Measurements from ENCODE around the gene PPP1R9A.
A peak's percentile ranks its signal among the peaks of the same experiment; 100 is the strongest.

The PPP1R9A gene

DNA sequence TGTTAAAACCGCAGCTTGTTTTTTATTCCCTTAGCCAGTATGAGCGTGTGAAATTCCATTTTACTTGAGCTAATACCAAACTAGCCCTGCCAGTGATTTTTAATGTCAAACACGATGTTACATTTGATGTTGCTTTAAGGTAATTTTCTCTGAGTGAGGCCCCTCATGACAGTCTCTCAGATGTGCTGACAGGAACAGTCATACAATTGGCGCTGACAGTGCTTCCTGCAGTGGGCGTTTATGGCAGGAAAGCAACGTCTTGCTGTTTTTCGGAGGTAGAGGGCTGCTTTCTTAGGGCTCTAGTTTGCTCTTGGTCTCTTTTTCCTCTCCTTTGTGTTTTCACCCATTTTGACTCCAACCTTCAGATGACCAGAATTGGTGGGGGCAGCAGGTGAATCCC, 397.6 kb downstream of the PPP1R9A start:
- H4K20me1 ChIP-seq (ENCODE audit: insufficient read depth, low read length, poor library complexity, severe bottlenecking) = no peaks in the 10 kb centered on the region
- TF ChIP-seq EZH2phosphoT487 (IDR thresholded peaks at IDR 0.05; ENCODE audit: borderline replicate concordance) (no peak), CTCF (conservative IDR thresholded peaks at IDR 0.05; ENCODE audit: low read length) (no peak)
- no peaks in the 10 kb centered on the region for H3K79me2 ChIP-seq (ENCODE audit: insufficient read depth, low read length)
- H3K36me3 ChIP-seq (ENCODE audit: insufficient read depth, low read length) = no peaks in the 10 kb centered on the region
- H3K9me3 ChIP-seq (ENCODE audit: insufficient read depth, low read depth, low read length) = no peaks in the 10 kb centered on the region
- peak overlapping the region; percentile 26; the same call in 1 of the 2 replicates for H2AFZ ChIP-seq (ENCODE audit: low read length)
- H3K4me3 ChIP-seq (ENCODE audit: low read length, poor library complexity, severe bottlenecking) = no peak overlapping the region
- no peak overlapping the region for H3K4me2 ChIP-seq (ENCODE audit: low read depth, low read length, poor library complexity, severe bottlenecking)
- no peak overlapping the region for H3K9ac ChIP-seq (ENCODE audit: low read depth, low read length, poor library complexity, severe bottlenecking)
- no peaks in the 10 kb centered on the region for H3F3A ChIP-seq (ENCODE audit: low read depth)
- H3K27me3 ChIP-seq (ENCODE audit: insufficient read depth, low read length, poor library complexity, severe bottlenecking) = no peaks in the 10 kb centered on the region
- H3K4me1 ChIP-seq (ENCODE audit: insufficient read depth, low read length, poor library complexity, severe bottlenecking) = no peaks in the 10 kb centered on the region
- H3K9me2 ChIP-seq (replicated peaks; ENCODE audit: low read depth, low read length) = no peaks in the 10 kb centered on the region

GRCh38 chr7:95309951-95310350, 402.6 kb downstream of the PPP1R9A start:
- Histone ChIP-seq H3F3A (ENCODE audit: low read depth) (no peaks in the 10 kb centered on the region), H3K36me3 (ENCODE audit: insufficient read depth, low read length) (no peaks in the 10 kb centered on the region), H3K79me2 (ENCODE audit: insufficient read depth, low read length) (no peaks in the 10 kb centered on the region), H3K9ac (ENCODE audit: low read depth, low read length, poor library complexity, severe bottlenecking) (no peak overlapping the region), H3K9me2 (replicated peaks; ENCODE audit: low read depth, low read length) (no peaks in the 10 kb centered on the region), H3K9me3 (ENCODE audit: insufficient read depth, low read depth, low read length) (no peaks in the 10 kb centered on the region), H3K4me3 (ENCODE audit: low read length, poor library complexity, severe bottlenecking) (no peak overlapping the region), H3K27me3 (ENCODE audit: insufficient read depth, low read length, poor library complexity, severe bottlenecking) (no peaks in the 10 kb centered on the region), H3K4me1 (ENCODE audit: insufficient read depth, low read length, poor library complexity, severe bottlenecking) (no peaks in the 10 kb centered on the region), H4K20me1 (ENCODE audit: insufficient read depth, low read length, poor library complexity, severe bottlenecking) (no peaks in the 10 kb centered on the region), H2AFZ (ENCODE audit: low read length) (no peak overlapping the region), H3K4me2 (ENCODE audit: low read depth, low read length, poor library complexity, severe bottlenecking) (no peak overlapping the region)
- no peak for TF ChIP-seq EZH2phosphoT487 (IDR thresholded peaks at IDR 0.05; ENCODE audit: borderline replicate concordance)

- Histone ChIP-seq H3K27me3 (ENCODE audit: insufficient read depth, low read length, poor library complexity, severe bottlenecking) (no peaks in the 10 kb centered on the region), H3F3A (ENCODE audit: low read depth) (no peaks in the 10 kb centered on the region), H4K20me1 (ENCODE audit: insufficient read depth, low read length, poor library complexity, severe bottlenecking) (no peaks in the 10 kb centered on the region), H3K4me2 (ENCODE audit: low read depth, low read length, poor library complexity, severe bottlenecking) (no peak overlapping the region), H3K9me3 (ENCODE audit: insufficient read depth, low read depth, low read length) (no peaks in the 10 kb centered on the region), H3K36me3 (ENCODE audit: insufficient read depth, low read length) (no peaks in the 10 kb centered on the region), H3K79me2 (ENCODE audit: insufficient read depth, low read length) (no peaks in the 10 kb centered on the region), H3K9me2 (replicated peaks; ENCODE audit: low read depth, low read length) (no peaks in the 10 kb centered on the region), H3K4me1 (ENCODE audit: insufficient read depth, low read length, poor library complexity, severe bottlenecking) (no peaks in the 10 kb centered on the region), H3K4me3 (ENCODE audit: low read length, poor library complexity, severe bottlenecking) (no peak overlapping the region), H3K9ac (ENCODE audit: low read depth, low read length, poor library complexity, severe bottlenecking) (no peak overlapping the region), H2AFZ (ENCODE audit: low read length) (no peak overlapping the region)
- no peak for TF ChIP-seq EZH2phosphoT487 (IDR thresholded peaks at IDR 0.05; ENCODE audit: borderline replicate concordance)
- no peak for TF ChIP-seq CTCF (conservative IDR thresholded peaks at IDR 0.05; ENCODE audit: low read length)
Observed at GRCh38 chr7:95311389-95311788, 404.0 kb downstream of the PPP1R9A start.

GRCh38 chr7:95312561-95312960, 405.2 kb downstream of the PPP1R9A start:
- no peaks in the 10 kb centered on the region for H3K9me2 ChIP-seq (replicated peaks; ENCODE audit: low read depth, low read length)
- H3K4me3 ChIP-seq (ENCODE audit: low read length, poor library complexity, severe bottlenecking) = no peak overlapping the region
- no peak overlapping the region for H3K4me2 ChIP-seq (ENCODE audit: low read depth, low read length, poor library complexity, severe bottlenecking)
- no peaks in the 10 kb centered on the region for H3F3A ChIP-seq (ENCODE audit: low read depth)
- no peaks in the 10 kb centered on the region for H3K36me3 ChIP-seq (ENCODE audit: insufficient read depth, low read length)
- H3K4me1 ChIP-seq (ENCODE audit: insufficient read depth, low read length, poor library complexity, severe bottlenecking) = no peaks in the 10 kb centered on the region
- H3K9ac ChIP-seq (ENCODE audit: low read depth, low read length, poor library complexity, severe bottlenecking) = no peak overlapping the region
- no peak for TF ChIP-seq EZH2phosphoT487 (IDR thresholded peaks at IDR 0.05; ENCODE audit: borderline replicate concordance)
- no peak for TF ChIP-seq CTCF (conservative IDR thresholded peaks at IDR 0.05; ENCODE audit: low read length)
- no peaks in the 10 kb centered on the region for H3K27me3 ChIP-seq (ENCODE audit: insufficient read depth, low read length, poor library complexity, severe bottlenecking)
- H2AFZ ChIP-seq (ENCODE audit: low read length) = no peak overlapping the region
- no peaks in the 10 kb centered on the region for H4K20me1 ChIP-seq (ENCODE audit: insufficient read depth, low read length, poor library complexity, severe bottlenecking)
- H3K9me3 ChIP-seq (ENCODE audit: insufficient read depth, low read depth, low read length) = no peaks in the 10 kb centered on the region
- H3K79me2 ChIP-seq (ENCODE audit: insufficient read depth, low read length) = no peaks in the 10 kb centered on the region
